Hepatocyte (in vitro differentiated cells): Measurements from ENCODE around the gene PRDM15. TPM values are rescaled to one million over a fixed set of nuclear protein-coding genes. Genes with fewer than 3 reads are reported as not detected.

Experiments
- DNase-seq: peaks from one replicate; pipeline ENCODE4 v3.0.0-alpha.2; 2016; ENCODE audit warnings: low spot score
- H2AFZ ChIP-seq: fragments of 200-600 bp; sonication (generic); 2 replicates; pipeline ENCODE4 v1.6.0; 2016; ENCODE audit warnings: antibody characterized with exemption, mild to moderate bottlenecking
- H3K27ac ChIP-seq: fragments of 200-600 bp; sonication (generic); 2 replicates; pipeline ENCODE4 v1.5.1; 2016; ENCODE audit warnings: mild to moderate bottlenecking
- H3K27me3 ChIP-seq: fragments of 200-600 bp; sonication (generic); 2 replicates; pipeline ENCODE4 v1.6.1; 2016
- H3K36me3 ChIP-seq: fragments of 200-600 bp; sonication (generic); replicated peaks from 2 replicates; pipeline ENCODE4 v1.5.1; 2016; ENCODE audit warnings: low read depth; ENCODE audit not compliant: insufficient read depth
- H3K4me1 ChIP-seq: fragments of 200-600 bp; sonication (generic); 2 replicates; pipeline ENCODE4 v1.5.1; 2016; ENCODE audit warnings: mild to moderate bottlenecking, moderate library complexity; ENCODE audit not compliant: insufficient read depth
- H3K4me2 ChIP-seq: fragments of 200-600 bp; sonication (generic); 2 replicates; pipeline ENCODE4 v1.6.0; 2016
- H3K4me3 ChIP-seq: fragments of 200-600 bp; sonication (generic); 2 replicates; pipeline ENCODE4 v1.5.1; 2016; ENCODE audit warnings: mild to moderate bottlenecking
- H3K79me2 ChIP-seq: fragments of 200-600 bp; sonication (generic); 2 replicates; pipeline ENCODE4 v1.6.0; 2017; ENCODE audit warnings: mild to moderate bottlenecking
- H3K9me2 ChIP-seq: fragments of 200-600 bp; sonication (generic); replicated peaks from 2 replicates; pipeline ENCODE4 v1.6.0; 2017; ENCODE audit warnings: mild to moderate bottlenecking; ENCODE audit not compliant: insufficient read depth
- H3K9me3 ChIP-seq: fragments of 200-600 bp; sonication (generic); 2 replicates; pipeline ENCODE4 v1.5.1; 2016; ENCODE audit warnings: low read depth, mild to moderate bottlenecking
- H4K20me1 ChIP-seq: fragments of 200-600 bp; sonication (generic); 2 replicates; pipeline ENCODE4 v1.6.0; 2016; ENCODE audit warnings: mild to moderate bottlenecking; ENCODE audit not compliant: insufficient read depth, poor library complexity, severe bottlenecking
- EZH2 ChIP-seq: fragments of 200-600 bp; sonication (generic); IDR thresholded peaks from 2 replicates; pipeline ENCODE4 v1.6.1; 2016; ENCODE audit warnings: antibody characterized with exemption, mild to moderate bottlenecking, borderline replicate concordance
- EZH2phosphoT487 ChIP-seq: fragments of 200-600 bp; sonication (generic); IDR thresholded peaks from one replicate; pipeline ENCODE4 v1.6.1; 2018; ENCODE audit warnings: antibody characterized with exemption, mild to moderate bottlenecking, low read depth, moderate library complexity; ENCODE audit not compliant: unreplicated experiment, severe bottlenecking
- WGBS: methylation state at CpG from one replicate; pipeline ENCODE4 v1.1.6; 2016; ENCODE audit warnings: low lambda C conversion rate; ENCODE audit errors: missing lambda C conversion rate; 5-methylcytosine and 5-hydroxymethylcytosine counted together
- polyA plus RNA-seq: library from polyadenylated mRNA; unstranded; fragments of >200 nt; fragmentation: Nextera tagmentation; extraction: Ambion mirVana; gene quantifications from 2 replicates; pipeline ENCODE4 v1.2.1, GENCODE V29; 2016
- total RNA-seq: library from RNA; depleted of rRNA; stranded (reverse); fragments of >200 nt; gene quantifications from 2 replicates; pipeline ENCODE4 v1.2.3, GENCODE V29; 2014
- TF ChIP-seq, protein P1 (sequence below): fragments of 200-600 bp; sonication (generic); IDR thresholded peaks from 2 replicates; pipeline ENCODE4 v1.5.1; 2016; ENCODE audit warnings: antibody characterized with exemption, mild to moderate bottlenecking; ENCODE audit not compliant: poor library complexity

PRDM15 gene
- total and polyA plus RNA-seq, 2 experiments from 2014 or later, result 3.0 to 4.7 TPM

DNA sequence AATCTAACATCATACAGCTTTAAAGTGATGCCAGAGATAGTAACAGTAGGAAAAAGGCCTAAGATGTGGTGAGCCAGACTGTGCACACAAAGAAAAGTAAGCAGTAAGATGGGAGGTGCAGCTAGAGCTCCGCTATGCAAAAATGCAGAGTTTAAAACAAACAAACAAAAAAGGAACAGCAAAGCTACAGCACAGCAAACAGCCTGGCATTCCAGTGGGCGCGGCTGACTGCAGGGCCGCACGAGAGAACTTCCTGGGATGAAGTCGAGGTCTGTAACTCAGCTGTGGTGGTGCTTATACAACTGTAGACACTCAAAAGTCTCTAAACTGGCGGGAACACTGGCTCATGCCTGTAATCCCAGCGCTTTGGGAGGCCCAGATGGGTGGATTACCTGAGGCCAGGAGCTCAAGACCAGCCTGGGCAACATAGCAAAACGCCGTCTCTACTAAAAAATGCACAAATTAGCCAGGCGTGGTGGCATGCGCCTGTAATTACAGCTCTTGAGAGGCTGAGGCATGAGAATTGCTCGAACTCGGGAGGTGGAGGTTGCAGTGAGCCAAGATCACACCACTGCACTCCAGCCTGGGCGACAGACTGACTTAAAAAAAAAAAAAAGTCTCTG, 30.1 kb downstream of the PRDM15 start:
- Histone ChIP-seq H3K79me2 (no peaks in the 10 kb centered on the region), H3K27ac (no peak overlapping the region), H3K4me2 (no peak overlapping the region), H3K9me2 (no peaks in the 10 kb centered on the region), H3K4me3 (no peak overlapping the region), H3K9me3 (no peaks in the 10 kb centered on the region), H3K27me3 (no peaks in the 10 kb centered on the region), H2AFZ (no peak overlapping the region), H3K36me3 (no peaks in the 10 kb centered on the region), H3K4me1 (no peaks in the 10 kb centered on the region), H4K20me1 (no peaks in the 10 kb centered on the region)
- TF ChIP-seq EZH2, result no peak
- TF ChIP-seq, protein P1, sequence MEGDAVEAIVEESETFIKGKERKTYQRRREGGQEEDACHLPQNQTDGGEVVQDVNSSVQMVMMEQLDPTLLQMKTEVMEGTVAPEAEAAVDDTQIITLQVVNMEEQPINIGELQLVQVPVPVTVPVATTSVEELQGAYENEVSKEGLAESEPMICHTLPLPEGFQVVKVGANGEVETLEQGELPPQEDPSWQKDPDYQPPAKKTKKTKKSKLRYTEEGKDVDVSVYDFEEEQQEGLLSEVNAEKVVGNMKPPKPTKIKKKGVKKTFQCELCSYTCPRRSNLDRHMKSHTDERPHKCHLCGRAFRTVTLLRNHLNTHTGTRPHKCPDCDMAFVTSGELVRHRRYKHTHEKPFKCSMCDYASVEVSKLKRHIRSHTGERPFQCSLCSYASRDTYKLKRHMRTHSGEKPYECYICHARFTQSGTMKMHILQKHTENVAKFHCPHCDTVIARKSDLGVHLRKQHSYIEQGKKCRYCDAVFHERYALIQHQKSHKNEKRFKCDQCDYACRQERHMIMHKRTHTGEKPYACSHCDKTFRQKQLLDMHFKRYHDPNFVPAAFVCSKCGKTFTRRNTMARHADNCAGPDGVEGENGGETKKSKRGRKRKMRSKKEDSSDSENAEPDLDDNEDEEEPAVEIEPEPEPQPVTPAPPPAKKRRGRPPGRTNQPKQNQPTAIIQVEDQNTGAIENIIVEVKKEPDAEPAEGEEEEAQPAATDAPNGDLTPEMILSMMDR, result no peak
- no peak for TF ChIP-seq EZH2phosphoT487
- WGBS, result 83% methylated on average over 15 of the region's 15 CpGs
- DNase-seq, result no peak

DNA sequence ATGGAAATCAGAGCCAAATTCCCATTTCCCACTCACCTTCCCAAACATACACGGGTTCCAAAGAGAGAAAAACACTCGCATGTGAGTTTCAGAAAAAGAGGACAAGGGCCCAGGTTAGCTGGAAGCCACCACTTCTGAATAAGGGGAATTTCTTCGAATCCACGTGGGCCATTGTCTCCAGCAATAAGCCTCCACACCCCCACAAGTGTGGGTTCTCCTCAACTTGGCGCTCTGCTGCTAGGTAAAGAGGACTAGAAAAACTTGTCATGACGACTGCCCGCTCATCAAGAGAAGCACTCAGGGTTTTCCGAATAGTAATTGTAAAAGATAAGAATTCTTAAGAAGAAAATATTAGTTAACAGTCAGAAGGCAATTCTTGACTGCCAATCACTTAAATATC, 30.6 kb downstream of the PRDM15 start:
- Histone ChIP-seq H3K36me3 (no peaks in the 10 kb centered on the region), H3K4me2 (no peak overlapping the region), H2AFZ (no peak overlapping the region), H3K4me1 (no peaks in the 10 kb centered on the region), H3K4me3 (no peak overlapping the region), H4K20me1 (no peaks in the 10 kb centered on the region), H3K27ac (no peak overlapping the region), H3K79me2 (no peaks in the 10 kb centered on the region), H3K9me2 (no peaks in the 10 kb centered on the region), H3K9me3 (no peaks in the 10 kb centered on the region), H3K27me3 (no peaks in the 10 kb centered on the region)
- 87% methylated on average over 8 of the region's 8 CpGs for WGBS
- TF ChIP-seq EZH2phosphoT487, result no peak
- no peak for TF ChIP-seq EZH2
- TF ChIP-seq, protein P1, result no peak
- no peak for DNase-seq

DNA sequence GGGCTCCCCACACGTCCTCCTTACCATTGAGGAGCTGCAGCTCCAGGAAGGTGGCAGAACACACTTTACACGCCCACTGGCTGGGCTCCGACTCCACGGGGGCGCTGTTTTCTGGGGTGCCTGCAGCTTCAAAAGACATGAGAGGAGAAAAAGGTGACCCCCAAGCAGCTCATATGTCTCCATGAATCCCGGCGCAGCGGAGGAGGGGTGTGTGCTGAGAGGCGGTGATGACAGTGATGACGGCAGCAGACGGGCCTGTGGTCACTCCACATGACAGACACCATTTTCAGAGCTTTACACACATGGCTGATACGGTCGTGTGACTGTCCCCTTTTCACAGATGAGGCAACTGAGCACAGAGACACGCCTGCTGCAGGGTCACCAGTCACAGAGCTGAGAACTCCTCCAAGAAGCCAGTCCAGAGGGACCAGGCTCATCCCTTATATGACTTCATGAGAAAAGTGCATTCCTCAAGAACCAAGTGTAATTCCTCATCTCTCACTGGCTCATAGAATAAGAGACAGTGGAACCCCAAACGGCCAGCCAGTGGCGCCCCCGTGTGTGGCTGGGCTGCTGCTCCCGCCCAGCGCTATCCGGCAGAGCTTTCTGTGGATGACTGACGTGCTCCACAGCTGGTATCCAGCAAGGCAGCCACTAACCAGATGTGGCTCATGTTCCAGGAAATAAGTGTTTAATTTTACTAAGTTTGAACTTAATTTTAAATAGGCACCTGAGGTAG, 31.9 kb downstream of the PRDM15 start:
- H3K4me2 ChIP-seq, result no peak overlapping the region
- no peaks in the 10 kb centered on the region for H3K9me3 ChIP-seq
- DNase-seq, result no peak
- TF ChIP-seq EZH2phosphoT487 (no peak), EZH2 (no peak)
- TF ChIP-seq, protein P1, result no peak
- no peak overlapping the region for H3K27ac ChIP-seq
- no peak overlapping the region for H3K4me3 ChIP-seq
- WGBS, result 85% methylated on average over 21 of the region's 21 CpGs
- H3K9me2 ChIP-seq, result no peaks in the 10 kb centered on the region
- H4K20me1 ChIP-seq, result no peaks in the 10 kb centered on the region
- no peaks in the 10 kb centered on the region for H3K79me2 ChIP-seq
- H3K36me3 ChIP-seq, result no peaks in the 10 kb centered on the region
- H3K27me3 ChIP-seq, result no peaks in the 10 kb centered on the region
- H3K4me1 ChIP-seq, result no peaks in the 10 kb centered on the region
- H2AFZ ChIP-seq, result no peak overlapping the region
